AG09319 (cell line): ENCODE measurements around the gene UBAC2.

Source experiments
- DNase-seq: peaks from one replicate; pipeline ENCODE4 v3.0.0-alpha.2; 2010; ENCODE audit warnings: low read depth; ENCODE audit errors: extremely low read depth
- TF ChIP-seq, protein P1 (sequence below): IDR thresholded peaks from 2 replicates; pipeline ENCODE4 v1.5.1; 2011; ENCODE audit warnings: low read depth, mild to moderate bottlenecking, inconsistent platforms, low read length, moderate library complexity

Gene UBAC2

DNA sequence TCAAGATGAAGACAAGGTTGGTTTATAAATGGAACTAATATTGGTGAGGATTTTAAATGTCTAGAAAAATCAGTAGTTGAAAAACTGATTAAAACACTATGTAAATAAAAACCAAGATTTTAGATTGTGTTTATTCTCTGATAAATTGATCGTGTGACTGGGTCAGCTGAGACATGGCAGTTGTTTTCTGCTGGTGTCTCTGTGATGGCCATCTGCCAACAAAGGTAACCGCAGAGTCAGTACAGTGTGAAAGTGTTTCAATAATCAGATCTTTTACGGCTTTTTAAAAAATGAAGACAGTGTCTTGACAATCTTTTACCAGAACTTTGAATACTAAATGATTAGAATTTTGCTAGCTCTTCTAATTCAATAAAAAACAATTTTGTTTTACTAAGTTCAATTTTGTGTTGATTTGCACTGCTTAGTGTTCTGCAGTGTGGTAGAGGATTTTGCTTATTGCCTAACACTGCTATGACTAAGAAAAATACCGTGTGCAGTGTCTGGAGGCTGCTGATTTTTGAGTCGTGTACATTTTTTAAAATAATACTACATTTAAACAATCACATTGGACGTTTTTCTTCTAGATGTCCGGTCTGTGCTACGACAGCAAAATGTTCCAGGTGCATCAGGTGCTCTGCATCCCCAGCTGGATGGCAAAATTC is 139.2 kb downstream of the UBAC2 start:
- DNase-seq = no peak
- TF ChIP-seq, protein P1, sequence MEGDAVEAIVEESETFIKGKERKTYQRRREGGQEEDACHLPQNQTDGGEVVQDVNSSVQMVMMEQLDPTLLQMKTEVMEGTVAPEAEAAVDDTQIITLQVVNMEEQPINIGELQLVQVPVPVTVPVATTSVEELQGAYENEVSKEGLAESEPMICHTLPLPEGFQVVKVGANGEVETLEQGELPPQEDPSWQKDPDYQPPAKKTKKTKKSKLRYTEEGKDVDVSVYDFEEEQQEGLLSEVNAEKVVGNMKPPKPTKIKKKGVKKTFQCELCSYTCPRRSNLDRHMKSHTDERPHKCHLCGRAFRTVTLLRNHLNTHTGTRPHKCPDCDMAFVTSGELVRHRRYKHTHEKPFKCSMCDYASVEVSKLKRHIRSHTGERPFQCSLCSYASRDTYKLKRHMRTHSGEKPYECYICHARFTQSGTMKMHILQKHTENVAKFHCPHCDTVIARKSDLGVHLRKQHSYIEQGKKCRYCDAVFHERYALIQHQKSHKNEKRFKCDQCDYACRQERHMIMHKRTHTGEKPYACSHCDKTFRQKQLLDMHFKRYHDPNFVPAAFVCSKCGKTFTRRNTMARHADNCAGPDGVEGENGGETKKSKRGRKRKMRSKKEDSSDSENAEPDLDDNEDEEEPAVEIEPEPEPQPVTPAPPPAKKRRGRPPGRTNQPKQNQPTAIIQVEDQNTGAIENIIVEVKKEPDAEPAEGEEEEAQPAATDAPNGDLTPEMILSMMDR = no peak

DNA sequence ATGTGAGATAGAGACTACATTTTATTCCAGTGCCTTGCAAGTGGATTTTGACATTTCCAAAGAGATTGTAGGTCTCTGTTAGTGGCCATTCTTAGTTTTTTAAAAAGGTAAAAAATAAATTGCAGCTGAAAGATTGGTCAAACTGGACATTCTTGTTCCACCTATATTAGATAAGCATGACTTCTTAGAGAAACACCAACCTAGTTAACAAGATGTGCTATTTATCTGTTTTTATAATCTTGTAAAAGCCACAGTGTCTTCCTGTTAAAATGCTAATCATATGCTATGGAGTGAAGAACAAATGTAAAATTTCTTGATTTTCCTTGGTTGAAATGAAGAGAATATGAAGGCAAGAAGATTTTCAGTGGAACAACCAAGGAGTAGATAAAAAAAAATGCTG is 140.0 kb downstream of the UBAC2 start:
- DNase-seq = no peak

DNA sequence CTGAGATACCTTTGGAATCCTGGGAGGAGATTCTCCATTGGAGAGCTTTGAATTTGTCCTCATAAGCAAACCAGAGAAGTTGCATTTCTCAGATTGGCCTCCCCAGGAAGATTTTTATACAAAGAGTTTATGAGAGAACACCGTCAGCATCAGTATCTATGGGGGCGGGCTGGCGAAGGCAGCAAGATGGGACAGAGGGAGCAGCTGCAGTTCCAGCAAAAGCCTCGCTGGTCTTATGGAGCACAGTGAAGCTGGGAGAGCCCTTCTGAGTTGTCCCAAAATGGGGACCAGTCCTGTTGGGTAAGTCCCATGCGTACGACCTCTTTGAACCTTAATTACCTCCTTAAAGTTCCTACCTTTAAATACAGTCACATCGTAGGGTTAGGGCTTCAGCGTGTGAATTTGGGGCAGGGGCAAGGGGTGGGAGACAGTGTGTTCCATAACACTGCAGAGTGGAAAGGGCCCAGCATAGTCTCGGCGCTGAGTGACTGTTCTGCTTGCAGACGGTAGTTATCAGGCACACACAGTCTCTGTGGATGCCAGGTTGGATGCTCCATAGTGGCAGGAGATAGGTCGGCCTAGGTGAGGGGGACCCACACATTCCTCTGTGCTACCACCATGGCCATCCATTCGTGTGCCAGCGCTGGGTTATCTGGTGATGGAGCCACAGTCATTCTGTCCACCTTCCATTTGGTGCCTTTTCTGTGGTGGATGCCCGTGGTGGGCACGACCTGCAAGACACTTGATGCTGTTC is 141.5 kb downstream of the UBAC2 start:
- no peak for DNase-seq
- TF ChIP-seq, protein P1 = no peak

More for the DNA sequence above, 140.0 kb downstream of the UBAC2 start:
- TF ChIP-seq, protein P1 = no peak

DNA sequence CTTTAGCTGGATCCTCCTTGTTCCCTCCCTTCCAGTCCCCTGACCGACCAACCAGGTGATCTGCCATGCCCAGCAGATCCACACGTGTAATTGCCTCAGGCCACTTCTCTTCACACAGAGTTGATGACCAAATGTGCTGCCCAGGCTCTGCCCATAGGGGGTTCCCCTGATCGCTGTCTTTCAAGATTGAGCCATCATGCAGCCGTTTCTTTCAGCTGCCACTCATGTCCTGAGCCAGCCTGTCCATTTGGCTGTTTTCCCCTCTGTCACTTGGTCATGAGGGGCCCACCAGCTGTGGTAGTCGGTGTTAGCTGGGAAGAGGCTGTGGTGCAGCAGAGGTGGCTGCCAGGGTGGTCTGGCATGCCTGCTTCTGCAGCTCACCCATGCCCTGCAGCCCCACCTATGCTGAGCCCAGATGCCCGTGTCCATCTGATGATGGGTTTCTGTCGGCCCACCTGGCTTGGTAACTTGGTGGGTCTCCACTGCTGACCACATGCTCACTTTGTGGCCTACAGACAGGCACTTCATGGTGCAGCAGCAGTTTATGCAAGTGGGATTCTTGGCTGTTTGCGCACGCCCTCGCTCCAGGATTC is 142.2 kb downstream of the UBAC2 start:
- TF ChIP-seq, protein P1 = no peak
- DNase-seq = no peak

DNA sequence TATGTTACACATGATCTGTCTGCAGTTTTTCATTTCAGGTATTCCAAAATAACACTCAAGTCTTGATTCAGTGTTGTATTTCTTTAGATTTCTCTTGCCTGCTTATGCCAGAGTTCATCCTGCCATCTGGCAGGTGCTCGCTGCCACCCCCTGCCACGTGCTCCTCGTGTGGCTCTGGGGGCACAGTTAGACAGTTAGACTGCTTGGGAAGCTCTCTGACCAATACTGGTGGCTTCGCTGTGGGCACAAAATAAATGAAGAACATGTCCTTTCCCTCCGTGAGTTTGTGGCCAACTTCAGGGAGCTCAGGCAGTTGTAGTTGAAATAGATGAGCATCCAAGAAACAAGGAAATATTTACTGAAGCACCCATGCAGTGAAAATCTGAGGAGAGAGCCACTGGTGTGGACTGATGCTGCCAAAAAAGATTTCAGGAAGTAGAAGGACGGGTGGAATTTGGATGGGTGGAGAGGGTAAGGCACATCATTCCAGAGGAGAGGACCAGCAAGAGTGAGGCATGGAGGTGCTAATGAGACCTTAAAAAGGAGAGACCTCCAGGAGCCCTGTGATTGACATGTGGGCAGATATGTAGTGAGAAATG is 144.1 kb downstream of the UBAC2 start:
- no peak for DNase-seq
- TF ChIP-seq, protein P1 = no peak

DNA sequence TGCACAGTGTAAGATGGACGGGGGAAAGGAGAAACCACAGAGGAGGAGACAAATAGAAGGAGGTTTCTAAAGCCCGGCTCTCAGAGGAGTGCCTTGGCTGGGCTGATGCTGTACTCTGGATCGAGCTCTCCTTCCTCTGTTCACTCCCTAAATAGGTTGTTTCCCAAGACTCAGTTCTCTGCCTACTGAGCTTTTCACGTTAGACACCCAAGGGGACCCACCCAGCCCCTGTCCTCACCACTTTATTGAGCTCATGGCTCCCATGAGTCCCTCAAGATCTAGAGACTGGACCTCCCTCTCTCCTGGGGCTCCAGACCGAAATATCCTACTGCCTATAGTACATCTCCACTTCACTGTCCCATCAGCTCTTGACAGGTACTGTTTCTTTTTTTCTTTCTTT is 144.7 kb downstream of the UBAC2 start:
- TF ChIP-seq, protein P1 = no peak
- no peak for DNase-seq
